Ecto neural progenitor cell (in vitro differentiated cells): ENCODE measurements around the gene RNPC3.

ENCODE experiments used
- DNase-seq: peaks from one replicate; pipeline ENCODE4 v3.0.0-alpha.2; 2018; ENCODE audit warnings: low spot score

RNPC3 gene, protein sequence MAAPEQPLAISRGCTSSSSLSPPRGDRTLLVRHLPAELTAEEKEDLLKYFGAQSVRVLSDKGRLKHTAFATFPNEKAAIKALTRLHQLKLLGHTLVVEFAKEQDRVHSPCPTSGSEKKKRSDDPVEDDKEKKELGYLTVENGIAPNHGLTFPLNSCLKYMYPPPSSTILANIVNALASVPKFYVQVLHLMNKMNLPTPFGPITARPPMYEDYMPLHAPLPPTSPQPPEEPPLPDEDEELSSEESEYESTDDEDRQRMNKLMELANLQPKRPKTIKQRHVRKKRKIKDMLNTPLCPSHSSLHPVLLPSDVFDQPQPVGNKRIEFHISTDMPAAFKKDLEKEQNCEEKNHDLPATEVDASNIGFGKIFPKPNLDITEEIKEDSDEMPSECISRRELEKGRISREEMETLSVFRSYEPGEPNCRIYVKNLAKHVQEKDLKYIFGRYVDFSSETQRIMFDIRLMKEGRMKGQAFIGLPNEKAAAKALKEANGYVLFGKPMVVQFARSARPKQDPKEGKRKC

DNA sequence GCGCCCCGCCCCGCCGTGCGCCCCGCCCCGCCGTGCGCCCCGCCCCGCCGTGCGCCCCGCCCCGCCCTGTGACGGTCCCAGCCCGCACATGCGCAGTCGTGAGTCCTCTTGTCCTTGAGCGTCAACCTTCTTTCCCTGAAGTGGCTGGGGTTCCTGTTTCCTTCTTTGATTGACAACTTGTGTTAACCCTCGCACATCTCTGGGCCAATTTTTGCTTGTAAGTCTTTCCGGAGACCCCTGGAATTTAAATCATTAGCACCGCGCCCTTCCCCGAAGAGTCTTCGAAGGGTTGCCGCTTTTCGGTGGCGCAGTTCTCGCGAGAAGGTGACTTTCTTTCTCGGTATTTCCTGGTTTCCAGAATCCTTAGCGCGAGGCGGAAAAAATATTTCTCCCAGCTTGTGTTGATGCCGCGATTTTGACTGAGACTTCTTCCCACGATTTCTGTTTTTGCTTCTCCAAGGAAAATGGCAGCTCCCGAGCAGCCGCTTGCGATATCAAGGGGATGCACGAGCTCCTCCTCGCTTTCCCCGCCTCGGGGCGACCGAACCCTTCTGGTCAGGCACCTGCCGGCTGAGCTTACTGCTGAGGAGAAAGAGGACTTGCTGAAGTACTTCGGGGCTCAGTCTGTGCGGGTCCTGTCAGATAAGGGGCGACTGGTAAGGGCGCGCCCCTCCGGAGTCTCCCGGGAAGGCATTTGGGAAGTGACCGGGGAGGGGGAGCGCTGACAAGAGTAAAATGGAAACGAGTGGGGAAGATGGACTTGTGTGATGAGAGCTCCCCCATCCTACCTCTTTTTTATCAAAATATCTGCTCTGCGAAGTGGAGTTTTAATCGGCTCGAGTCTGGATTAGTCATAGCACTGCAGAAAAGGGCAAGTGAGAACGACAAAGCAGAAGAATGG, at the start of gene RNPC3:
Gene RNPC3 (plus strand): TSS at position 93 of the 901 bp plus-strand sequence. CDS start 372 bp downstream, at position 465.
- peak; percentile 88 for DNase-seq

DNA sequence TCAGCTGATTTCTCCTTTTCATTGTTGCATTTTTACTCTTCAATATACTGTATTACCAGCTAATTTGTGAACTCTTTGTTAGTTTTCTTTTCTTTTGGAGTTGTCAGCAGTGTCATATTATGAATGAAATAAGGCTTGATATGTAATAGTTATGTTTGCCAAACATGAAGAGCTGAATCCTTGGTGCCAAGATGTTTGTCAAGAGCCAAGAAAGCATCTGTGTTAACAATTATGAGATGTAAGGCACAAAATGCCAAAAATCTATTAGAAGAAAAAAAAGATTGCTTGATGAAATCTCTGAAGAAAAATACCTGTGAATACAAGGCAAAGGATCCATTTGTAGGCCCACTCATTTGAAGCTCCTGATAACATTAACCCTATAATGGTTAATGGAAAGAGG, 48.4 kb upstream of the RNPC3 start:
- DNase-seq, result no peak

DNA sequence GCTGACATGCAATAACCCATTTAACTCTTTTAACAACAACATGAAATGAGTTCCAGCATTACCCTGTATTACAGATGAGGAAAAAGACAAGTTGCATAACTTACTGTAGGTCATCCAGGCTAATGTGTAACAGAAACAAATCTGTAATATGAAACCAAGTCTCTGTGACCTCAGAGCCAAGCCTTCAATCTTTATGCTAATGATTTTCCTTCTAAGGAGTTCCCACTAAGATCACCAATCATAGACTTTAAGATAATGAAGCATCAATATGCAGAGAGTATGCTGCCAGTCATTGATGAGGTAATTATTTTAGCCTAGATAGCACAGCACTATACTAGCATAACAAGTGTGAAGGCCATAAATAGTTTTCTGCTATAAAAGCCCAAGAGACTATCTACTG, 35.6 kb upstream of the RNPC3 start:
- no peak for DNase-seq

DNA sequence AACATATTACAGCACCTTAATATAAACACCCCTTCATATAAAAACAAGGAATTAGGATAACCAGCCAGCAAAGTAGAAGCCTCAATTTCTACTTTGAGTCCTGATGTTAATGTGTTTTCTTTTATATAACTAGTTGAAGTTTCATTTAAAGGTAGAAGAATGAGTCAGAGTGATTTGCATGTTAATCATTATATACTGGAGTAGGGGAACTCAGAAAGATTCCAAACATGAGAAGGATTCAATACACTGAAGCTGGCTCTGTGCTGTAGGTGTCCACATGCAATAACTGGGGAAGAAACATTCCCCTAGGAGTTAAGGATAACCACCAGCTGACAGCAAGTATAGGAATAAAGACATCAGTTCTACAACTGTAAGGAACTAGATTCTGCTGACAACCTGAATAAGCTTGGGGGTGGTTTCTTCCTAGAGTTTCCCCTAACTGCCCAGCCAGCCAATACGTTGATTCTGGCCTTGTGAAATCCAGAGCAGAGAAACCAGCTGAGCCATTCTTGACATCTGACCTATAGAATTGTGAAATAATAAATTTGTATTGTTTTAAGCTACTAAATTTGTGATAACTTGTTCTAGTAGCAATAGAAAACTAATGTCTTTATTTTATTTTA, 33.4 kb upstream of the RNPC3 start:
- no peak for DNase-seq

DNA sequence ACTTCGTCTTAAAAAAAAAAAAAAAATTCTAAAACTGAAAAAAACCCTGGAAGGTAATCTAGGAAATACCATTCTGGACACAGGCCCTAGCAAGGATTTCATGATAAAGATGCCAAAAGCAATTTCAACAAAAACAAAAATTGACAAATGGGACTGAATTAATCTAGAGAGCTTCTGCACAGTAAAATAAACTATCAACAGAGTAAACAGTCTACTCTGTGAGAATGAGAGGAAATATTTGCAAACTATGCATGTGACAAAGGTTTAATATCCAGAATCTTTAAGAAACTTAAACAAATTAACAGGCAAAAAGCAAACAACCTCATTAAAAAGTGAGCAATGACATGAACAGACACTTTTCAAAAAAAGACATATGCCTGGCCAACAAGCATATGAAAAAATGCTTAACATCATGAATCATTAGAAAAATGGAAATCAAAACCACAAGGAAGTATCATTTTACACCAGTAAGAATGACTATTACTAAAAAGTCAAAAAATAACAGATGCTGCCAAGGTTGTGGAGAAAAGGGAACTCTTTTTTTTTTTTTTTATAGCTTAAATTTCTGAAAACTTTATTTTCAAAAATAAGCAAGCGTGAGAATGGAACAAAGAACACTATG, 29.4 kb upstream of the RNPC3 start:
- DNase-seq, result no peak

DNA sequence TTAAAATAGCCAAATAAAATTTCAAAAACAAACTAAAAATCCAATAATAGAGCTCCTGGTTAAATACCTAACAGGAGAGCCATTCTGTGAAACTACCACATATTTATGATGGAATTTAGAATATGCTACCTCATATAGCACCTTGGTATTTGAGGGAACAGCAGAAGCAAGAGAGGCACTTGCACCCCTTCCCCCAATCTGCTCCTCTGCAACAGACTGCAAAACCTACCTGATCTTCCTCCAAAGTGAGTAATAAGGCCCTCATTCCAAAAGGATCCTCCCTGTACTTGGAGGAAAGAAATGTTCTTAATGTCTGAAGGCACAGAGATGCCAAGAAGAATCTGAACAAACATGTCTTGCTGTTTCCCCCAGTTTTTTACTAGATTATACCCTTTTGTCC, 28.1 kb upstream of the RNPC3 start:
- DNase-seq, result no peak

DNA sequence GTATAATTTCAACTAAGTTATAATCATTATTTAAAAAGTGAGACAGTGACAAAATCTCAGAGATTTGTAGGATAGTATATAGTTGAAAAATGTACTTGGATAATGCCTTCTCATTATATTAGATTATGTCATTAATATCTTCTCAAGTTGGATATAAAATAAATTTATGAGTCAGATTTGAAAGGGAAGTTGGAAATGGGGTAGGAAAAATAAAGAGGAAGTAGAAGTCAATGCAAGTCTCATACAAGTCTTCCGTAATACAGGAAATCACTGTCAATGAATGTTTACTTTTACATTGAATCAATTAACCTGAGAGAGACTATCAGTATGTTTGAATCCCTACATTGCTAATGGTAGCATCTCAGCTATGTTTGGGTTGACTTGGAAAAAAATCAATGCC, 16.2 kb upstream of the RNPC3 start:
- no peak for DNase-seq

DNA sequence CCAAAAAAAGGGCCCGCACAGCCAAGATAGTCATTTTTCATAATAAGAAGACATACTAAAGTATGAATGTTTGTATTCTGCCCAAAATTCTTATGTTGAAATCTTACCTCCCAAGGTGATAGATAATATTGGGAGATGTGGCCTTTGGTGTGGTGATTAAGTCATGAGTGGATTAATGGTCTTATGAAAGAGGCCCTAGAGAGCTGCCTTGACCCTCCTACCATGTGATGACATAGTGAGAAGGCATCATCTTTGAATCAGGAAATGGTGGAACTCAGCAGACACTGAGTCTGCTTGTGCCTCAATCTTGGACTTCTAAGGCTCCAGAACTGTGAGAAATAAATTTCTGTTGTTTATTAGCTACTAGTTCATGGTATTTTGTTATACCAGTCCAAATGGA, 11.8 kb upstream of the RNPC3 start:
- DNase-seq, result no peak

DNA sequence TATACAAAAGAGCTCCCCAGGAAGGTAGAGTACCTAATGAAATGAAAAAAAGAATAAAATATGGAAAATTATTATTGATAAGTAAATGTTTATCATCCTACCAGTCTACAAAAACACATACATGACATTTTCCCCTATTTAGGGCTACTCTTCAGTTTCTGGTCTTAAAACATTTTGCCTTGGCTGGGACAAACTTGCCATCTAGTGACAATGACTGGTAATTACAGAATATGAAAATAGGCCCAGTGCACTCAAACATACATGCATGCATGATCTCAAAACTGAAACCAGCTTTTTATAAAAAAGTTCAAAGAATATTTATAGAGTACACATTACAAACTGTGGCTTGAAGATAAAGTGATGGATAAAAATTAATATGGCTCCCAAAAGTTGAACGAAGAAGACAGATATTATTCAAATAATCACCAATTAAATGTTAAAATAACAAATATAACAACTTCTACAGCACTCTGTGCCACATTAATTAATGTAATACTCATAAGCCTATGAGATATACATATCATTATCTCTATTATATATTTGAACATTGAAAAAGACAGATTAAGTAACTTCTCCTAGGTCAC, 10.5 kb upstream of the RNPC3 start:
- no peak for DNase-seq

DNA sequence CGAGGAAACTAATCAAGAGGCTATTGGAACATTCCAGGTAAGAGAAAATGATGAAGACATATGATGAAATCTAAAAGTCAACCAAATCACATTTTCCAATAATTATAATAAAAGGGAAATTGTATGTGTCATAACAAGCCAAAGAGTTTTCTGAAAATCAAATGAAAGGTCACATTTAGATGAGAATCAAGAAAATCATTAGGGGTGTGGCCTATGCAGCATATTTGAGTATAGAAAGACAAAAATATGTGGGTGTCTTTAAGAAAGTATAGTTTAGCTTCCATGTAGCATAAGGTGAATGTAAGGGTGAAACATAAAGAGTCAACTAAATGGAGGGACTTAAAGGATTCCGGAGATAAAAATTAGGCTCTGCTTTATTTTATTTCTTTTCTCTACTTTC, 9.2 kb upstream of the RNPC3 start:
- no peak for DNase-seq

DNA sequence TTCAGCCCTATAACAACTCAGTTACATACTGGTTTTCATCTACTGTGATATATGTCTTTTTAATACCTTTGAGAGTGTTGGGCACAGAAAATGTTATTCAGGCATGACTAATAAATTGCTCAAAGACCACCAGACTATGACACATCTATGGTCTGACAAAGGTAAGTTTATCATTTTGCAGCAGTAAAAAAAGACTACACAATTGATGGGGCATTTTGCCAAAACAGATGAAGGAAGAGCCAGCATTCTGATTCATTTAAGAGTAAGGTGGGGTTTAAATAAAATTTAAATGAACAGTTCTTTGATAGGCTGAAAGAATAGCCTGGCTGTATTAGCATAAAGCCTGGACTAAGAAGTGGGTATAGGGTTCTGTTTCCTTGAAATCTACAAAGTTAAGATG, 8.8 kb upstream of the RNPC3 start:
- no peak for DNase-seq

DNA sequence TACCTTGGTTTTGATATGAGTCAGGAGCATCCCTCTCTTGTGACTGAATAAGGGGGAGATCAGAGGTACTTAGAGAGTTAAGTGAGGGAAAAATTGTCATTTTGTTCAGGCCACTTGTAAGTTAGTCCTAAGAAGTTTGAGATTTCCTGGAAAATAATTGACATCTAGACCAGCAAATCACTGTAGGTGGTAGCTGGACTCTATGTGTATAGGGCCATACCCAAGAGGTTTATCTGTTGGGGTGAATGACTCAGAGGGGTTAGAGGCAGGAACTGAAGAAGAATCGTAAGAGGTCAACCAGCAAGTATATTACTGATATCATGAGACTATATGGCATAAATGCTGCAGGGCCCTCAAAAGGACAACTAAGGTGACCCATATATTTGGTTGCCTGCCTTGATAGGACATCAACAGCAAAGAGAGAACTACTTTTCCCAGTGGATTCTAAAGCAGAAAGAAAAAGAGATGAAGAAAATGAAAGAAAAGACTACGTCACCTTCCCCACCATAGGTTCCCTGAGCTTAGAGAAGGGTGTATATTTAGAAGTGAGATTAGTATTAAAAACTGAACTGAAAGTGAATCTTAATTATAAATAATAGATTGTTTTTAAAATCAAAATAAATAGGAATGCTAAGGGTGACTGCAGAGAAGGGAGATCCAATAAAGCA, 8.0 kb upstream of the RNPC3 start:
- DNase-seq, result no peak

DNA sequence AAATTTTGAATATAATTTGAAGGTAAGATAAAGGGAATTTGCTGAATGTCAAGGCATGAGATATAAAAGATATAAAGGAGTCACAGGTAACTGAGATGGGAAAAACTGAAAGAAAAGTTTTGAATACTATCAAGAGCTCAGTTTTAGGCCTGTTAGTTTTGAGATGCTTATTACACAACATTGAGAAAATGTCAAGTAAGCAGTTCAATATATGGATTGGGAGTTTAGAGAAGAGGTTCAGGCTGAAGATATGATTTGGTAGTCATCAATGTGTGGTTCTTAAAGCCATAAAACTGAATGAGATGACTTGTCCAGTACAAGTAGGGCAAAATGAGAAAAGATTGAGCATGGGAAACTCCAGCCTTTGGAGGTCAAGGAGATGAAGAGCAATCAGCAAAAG, 4.7 kb upstream of the RNPC3 start:
- DNase-seq, result no peak

DNA sequence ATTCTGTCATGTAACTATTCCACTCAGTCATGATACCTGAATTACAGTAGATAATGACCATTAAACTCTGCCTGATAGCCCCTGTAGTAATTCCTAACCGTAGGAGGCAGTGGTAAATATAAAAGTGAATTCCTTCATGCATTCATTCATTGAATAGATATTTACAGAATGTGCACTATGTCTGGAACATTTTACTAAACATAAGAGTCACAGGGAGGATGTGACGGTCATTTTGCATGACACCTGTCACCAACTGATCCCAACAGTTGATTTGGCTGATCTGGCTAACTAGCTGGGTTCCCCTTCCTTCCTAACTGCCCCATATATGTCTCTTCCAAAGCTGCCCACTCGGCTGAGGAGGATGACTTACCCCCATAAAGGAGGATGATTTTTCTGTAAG, 2.2 kb upstream of the RNPC3 start:
- no peak for DNase-seq

DNA sequence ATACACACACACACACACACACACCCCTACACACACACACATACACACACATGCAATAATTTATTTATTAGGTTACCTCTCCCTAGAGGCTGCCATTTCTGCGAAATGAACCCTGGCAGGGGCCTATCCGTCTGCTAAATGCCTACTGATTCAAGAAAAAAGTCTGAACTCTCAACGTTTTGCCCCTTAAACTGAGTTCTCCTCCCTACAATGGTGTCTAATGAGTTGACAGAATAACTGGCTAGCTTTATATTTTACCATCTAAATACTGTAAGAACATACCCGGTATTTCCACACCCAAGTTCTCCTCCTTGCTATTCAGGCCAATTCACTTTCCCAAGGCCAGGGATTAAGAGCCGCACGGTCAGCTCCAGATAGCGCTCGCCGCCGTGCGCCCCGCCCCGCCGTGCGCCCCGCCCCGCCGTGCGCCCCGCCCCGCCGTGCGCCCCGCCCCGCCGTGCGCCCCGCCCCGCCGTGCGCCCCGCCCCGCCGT, 339 bp upstream of the RNPC3 start:
- DNase-seq, result peak; percentile 49

DNA sequence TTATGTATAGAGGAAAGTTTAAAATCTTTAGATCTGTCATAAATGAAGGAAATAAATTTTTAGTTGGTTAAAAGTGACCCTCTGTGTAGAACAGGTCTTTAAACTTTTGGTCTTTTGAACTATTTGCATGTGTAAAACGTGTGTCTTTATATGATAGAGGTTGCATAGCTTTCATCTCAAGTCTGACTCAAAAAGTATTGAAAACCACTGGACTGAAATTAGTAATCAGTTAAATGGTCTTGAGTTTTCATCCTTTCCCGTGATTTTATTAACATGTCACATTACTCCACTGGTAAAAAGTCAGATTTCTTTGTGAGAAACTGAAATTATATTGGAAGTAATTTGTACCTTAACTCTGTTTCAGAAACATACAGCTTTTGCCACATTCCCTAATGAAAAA, 1.8 kb downstream of the RNPC3 start:
- DNase-seq, result no peak

DNA sequence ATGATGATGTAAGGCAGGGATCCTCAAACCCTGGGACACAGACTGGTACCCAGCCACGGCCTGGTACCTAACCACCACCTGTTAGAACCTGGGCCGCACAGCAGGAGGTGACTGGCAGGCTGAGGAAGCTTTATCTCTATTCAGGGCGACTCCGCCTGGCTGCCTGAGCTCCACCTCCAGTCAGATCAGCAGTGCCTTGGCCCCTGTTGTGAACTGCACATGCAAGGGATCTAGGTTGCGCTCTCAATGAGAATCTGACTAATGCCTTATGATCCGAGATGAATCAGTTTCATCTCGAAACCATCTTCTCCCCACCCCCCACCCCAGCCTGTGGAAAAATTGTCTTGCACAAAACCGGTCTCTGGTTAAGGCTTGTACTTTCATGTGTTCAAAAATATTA, 4.2 kb downstream of the RNPC3 start:
- peak; percentile 48 for DNase-seq

DNA sequence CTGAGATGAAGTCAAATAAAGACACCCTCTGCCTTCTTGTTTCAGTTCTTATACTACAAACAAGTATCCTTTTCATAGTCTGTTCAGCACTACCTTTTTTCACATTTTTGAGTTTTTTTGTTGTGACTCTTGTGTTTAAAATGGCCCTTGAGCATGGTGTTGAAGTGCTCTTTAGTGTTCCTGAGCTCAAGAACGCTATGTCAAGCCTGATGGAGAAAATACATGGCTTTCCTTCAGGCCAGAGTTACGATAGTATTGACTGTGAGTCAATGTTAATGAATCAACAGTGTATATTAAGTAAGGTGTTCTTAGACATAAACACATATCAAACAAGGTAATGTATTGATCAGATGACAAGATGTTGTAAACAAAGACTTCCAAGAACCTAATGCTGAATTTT, 12.7 kb downstream of the RNPC3 start:
- no peak for DNase-seq

DNA sequence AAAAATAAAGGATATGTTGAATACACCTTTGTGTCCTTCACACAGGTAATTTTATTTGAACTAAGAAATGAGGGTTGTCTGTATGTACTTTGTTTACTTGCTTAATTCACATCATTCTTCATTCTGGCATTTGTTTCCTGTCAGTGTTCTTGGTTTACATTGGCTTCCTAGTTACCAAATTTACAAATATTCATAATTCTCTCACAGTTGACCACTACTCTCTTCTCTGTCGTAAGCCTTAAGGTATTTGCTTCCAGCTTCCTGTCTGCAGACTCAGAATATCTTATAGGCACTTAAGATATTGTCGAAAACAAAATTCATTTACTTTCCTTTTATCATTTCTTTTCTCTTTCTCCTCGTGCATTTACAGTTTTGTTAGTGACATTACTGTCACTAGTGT, 15.9 kb downstream of the RNPC3 start:
- DNase-seq, result no peak

DNA sequence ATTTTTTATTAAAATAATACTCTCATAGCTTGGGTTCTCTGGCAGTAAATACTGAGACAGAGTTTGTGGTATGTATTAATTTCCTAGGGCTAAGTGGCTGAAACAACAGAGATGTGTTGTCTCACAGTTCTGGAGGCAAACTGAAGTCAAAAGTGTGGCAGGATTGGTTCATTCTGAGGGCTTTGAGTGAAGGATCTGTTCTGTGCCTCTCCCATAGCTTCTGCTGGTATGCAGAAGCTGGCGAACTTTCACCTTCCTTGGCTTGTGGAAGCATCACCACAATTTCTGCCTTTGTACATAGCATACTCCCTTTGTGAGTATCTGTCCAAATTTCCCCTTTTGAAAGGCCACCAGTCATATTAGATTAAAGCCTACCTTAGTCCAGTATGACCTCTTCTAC, 21.0 kb downstream of the RNPC3 start:
- no peak for DNase-seq

DNA sequence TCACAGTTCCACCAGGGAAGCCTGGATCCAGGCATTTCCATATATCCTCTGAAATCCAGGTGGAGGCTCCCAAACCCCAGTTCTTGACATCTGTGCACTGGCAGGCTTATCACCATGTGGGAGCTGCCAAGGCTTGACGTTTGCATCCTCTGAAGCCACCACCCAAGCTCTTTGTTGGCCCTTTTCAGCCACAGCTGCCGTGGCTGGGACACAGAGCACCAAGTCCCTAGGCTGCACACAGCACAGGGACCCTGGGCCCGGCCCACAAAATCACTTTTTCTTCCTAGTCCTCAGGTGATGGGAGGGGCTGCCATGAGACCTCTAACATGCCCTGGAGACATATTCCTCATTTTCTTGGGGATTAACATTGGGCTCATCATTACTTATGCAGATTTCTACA, 22.3 kb downstream of the RNPC3 start:
- no peak for DNase-seq
